Stimulated activated CD4-positive, alpha-beta T cell treated with anti-CD3 and anti-CD28 coated beads, Interleukin-15, amount 100 ng/mL, for 48 hours (primary cell): Measurements from ENCODE around the gene CARD19.

Source experiments
- DNase-seq, 2 donors: peaks; one replicate each; pipeline ENCODE4 v3.0.0-alpha.2; 2020; ENCODE audit warnings: low read depth in 2 of 2

CARD19 gene

DNA sequence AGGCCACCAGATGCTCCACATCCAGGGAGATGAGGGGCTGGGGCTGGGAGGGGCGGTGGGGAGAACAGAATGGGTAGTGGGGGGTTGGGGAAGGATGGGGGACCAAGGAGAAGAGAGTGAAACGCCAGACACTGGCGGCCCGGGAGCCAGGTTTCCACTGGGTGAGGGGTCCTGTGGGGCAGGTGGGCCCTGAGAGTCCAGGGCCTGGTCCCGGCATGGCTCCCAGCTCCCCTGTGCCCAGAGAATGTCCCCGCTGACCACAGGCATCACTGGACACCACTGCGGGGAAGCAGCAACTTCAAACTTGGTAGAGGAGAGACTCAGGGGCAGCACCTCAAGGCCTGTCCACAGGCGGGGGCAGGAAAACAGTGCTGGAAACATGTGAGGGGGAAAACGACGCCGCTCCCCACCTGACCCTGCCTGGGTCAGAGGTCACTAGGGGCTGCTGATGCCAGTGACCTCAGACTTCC, 24.9 kb downstream of the CARD19 start:
- no peak for DNase-seq

DNA sequence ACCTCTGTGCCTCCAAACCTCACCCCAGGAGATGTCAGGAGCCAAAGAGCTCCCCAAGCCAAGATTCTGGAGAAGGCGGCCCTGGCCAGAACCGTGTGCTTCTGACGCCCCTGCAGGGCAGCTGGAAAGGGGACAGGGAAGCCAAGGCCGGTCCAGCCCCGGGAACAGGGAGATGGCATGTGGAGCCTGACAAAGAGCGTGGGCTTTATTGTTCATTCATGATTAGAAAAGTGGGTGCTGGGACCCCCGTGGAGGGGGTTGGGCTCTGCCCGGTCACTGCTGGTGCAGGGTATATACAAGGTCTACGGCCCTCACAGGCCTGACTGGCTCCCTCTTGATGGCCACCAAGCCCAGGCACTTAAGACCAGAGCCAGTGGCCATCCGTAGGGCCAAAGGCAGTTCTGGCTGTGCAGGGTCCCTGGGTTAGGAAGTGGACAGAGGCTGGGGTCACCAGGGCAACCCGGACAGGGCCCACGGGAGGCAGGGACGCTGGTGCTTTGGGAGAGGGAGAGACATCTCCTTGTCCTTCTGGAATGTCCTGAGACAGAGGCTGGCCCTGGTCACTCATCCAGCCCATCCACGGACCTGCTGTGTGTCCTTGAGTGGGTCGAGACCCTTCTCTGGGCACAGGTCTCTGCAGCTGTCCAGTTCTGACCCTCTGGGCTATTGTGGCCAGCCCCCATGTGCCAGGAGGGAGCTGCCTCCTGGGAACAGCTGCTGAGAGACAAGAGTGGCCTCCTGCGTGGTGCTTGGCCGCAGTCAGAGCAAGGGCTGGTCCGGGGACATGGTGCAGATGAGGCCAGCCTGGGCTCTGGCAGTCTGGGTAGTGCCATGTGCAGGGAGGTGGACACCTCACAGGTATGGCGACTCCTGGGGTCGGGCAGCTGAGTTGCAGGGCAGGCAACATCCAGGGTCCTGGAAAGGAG, 25.6 kb downstream of the CARD19 start:
- no peak for DNase-seq

- no peak for DNase-seq
Observed at GRCh38 chr9:93122721-93123221, 26.8 kb downstream of the CARD19 start.

- DNase-seq, result no peak
Observed at GRCh38 chr9:93123561-93124283, 27.7 kb downstream of the CARD19 start.

GRCh38 chr9:93124793-93125192, 28.8 kb downstream of the CARD19 start:
- no peak for DNase-seq

GRCh38 chr9:93125331-93125894, 29.4 kb downstream of the CARD19 start:
- DNase-seq, result no peak

DNA sequence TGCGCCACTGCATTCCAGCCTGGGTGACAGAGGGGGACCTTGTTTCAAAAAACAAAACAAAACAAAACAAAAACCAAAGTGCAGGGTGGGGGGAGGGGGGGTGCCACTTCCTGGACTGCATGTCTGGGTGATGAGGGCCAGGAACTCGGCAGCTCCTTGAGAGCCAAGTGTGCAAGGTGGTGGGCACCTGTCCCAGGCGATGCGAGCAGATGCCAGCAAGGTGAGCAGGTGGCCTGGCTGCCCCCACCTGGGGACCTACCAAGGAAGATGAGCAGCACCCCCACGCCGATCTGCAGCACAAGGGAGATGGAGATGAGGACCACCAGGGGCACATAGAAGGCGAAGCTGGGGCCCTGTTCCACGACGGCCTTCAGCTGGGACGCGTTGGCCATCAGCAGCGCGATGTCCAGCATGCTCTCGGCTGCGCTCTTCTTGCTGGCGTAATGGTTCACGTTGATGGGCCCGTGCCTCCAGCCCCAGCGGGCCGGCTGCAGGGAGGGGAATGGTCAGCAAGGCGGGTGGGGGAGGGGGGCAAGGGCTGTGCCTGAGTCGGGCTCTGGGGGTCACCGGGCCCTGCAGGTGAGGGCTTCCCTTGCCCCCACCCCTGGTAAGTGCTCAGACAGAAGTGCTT, 30.2 kb downstream of the CARD19 start:
- DNase-seq, result no peak

DNA sequence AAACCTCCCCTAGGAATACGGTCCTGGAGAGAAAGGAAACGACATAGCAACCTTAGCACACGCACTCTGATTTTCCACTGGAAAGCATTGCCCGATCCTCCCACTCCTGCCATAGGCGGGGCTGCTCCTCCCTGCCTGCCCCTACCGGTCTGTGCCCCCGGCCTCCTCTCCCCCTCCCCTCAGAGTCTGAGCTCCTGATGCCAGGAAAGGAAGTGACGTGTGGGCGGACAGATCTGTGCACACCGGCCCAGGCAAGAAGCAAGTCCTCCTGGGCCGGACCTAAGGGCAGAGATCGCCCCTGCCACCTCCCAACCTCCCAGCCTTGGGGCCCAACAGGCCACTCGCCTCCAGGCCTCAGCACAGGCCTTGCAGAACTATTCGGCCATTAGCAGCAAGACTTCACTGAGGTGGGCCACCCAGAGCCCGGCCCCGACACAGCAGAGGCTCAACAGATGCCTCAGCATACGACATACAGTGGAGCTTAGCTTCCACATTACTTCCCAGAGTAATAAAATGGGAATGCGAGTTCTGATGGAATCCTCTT, 30.9 kb downstream of the CARD19 start:
- DNase-seq, result no peak

GRCh38 chr9:93127395-93127911, 31.4 kb downstream of the CARD19 start:
- no peak for DNase-seq

DNA sequence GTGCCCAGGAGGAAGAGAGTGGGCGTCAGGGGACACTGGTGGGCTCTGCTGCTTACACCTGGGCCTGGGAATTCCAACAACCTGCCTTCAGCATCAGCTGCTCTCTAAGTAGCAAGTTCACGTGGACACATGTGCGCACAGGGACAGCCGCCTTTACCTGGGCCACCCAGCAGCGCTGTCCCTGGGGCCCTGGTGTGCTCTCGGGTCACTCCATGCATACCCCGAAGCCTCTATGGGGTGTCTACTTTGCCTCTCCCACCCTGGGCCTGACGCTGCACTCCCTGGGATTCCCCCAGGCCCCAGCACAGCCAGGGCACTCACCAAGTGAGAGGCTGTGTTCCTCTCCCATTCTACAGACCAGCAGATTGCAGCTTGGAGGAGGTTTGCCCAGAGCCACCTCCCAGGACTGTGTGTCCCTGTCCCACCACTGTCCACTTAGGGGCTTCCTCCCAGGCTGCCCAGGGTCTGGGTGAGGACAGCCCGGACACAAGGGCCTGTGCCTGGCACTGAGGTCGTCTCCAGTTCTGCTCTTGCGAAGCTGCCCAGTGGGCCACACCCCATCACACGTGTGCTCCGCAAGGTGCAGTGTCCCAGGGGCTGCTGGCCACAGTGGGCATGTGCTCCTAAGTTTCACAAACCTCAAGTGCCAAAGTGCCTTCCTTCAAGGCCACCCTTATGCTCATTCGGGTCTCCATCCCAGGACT, 32.1 kb downstream of the CARD19 start:
- no peak for DNase-seq

DNA sequence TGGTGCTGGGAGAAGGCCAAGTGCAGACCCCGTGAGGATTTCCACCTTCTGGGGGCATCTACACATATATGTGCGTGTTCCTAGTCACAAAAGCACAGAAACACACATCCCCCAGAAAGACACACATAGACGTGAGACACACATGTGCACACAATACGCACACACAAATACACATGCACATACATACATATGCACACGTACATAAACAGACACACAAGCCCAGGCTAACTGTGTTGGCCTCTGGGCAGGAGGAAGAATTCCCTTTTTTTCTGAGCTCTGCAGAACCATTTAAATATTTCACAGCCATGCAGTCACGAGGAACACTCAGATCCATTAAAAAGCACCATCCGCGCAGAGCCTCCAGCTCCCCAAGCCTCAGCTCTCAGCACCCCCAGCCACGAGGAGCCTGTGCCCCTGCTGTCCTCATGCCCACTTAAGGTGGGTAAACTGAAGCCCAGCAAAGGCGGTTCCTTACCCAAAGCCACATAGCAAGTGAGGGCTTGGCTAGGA, 32.8 kb downstream of the CARD19 start:
- DNase-seq, result no peak

DNA sequence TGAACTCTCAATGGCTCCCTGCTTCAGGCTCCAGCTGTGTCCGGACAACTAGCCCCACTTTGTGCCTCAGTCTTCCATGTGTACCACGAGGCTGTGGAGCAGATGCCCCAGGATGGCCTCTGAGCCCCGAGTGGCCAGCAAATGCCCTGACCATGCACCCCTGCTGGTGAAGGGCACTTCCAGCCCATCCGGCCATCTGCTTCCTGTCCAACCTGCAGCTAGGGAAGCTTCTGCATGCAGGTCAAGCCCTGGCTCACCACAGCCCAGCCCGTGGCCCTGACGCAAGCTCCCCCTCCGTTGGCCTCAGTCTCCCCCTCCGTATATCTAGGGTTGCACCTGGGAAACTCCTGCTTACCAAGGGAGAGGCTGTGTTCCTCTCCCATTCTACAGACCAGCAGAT, 33.3 kb downstream of the CARD19 start:
- DNase-seq, result no peak

DNA sequence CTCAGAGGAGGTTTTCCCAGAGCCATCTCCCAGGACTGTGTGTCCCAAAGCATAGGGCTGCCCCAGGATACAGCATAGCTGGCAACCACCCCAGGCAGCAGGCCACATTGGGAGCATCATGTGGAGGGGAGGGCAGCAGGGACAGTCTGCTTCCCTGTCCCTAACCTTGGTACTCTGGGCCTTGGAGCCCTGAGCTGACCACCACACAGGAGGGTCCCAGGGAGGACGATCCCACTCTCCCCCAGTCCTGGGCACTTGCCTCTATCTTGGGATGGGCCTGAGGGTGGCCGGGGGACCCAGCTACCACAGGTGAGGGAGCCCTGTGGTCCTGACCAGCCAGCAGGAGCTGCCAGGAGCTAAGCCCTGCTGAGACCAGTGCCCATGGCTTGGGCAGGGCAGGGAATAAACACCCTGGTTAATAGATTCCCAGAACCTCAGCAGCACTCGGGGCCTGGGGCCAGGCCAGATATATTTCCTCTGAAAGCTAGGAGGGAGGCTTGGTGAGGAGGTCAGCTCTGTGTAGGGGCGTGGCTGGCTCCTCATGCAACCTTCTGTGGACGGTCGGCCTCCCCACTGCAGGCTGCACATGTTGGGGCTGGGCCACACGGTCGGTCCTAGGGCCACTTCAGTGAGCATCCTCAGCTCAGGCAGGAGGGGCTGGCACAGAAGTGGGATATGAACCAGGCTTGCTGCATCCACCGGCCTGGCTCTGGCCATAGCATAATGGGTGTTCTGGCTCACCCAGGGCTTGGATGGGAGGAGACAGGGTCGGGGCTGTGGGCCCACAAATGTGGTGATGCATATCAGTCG, 33.9 kb downstream of the CARD19 start:
- DNase-seq, result no peak

GRCh38 chr9:93130861-93131481, 35.0 kb downstream of the CARD19 start:
- DNase-seq, result no peak

GRCh38 chr9:93131599-93132286, 35.7 kb downstream of the CARD19 start:
- DNase-seq, result no peak

DNA sequence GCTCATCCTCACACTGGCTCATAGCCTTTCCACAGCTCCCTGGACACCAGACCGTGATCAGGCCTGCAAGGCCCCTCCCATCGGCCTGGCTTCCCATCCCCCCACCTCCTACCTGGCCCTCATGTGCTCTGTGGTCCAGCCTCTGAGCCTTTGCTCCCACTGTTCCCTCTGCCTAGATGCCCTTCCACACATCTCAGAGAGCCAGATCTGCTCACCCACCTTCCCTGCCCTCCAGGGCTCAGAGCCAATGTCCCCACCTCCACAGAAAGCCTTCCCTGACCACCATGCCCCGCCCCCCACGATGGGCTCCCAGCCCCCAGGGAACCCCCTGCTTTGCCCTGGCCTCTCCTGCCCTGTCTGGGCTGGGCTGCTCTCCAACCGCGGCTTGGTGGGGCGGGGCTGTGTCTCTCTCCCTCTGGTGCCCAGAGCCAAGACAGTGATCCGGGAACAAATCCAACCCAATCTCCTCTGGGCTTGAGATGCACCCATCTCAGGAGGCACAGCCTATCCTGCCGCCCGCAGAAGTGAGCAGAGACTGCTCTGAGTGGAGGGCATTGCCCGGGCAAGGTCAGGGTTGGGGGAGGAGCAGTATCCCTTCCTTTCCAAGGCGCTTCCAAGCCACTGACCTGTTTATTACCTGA, 36.4 kb downstream of the CARD19 start:
- DNase-seq, result no peak

- DNase-seq, result peak in 1 of 2 donors; percentile 40
Observed at GRCh38 chr9:93132946-93133680, 37.1 kb downstream of the CARD19 start.
